ENCODE measurements around the gene TRPM2.

- TF ChIP-seq CTCF (IDR thresholded peaks at IDR 0.05) (no peak), POLR2A (IDR thresholded peaks at IDR 0.05) (no peak)
These were observed 6.7 kb downstream of the TRPM2 start for GRCh38 chr21:44360159-44360558.
